Upper lobe of left lung (tissue), 4 donors: ENCODE results near the gene SLC26A2.

ENCODE experiments used
- EP300 ChIP-seq, 4 donors: sonication (generic); formaldehyde crosslinking; IDR thresholded peaks; one replicate each; pipeline ENCODE4 v1.5.1; 2017; ENCODE audit warnings: antibody characterized with exemption in 4 of 4, control low read depth in 2 of 4
- POLR2A ChIP-seq, 4 donors: fragments of 450-650 bp; IDR thresholded peaks; one replicate each; pipeline ENCODE4 v1.5.1; 2016 to 2017; ENCODE audit warnings: antibody characterized with exemption in 4 of 4, mild to moderate bottlenecking in 2 of 4
- POLR2AphosphoS5 ChIP-seq, 2 donors: sonication (generic); formaldehyde crosslinking; IDR thresholded peaks; one replicate each; pipeline ENCODE4 v1.5.1; 2017; ENCODE audit warnings: antibody characterized with exemption in 2 of 2
- TF ChIP-seq, protein P1 (sequence below), 6 experiments: fragments of 450-650 bp in 4 of 6; fragments of 200-600 bp in 2 of 6; sonication (generic) in 2 of 6; IDR thresholded peaks; one replicate each; pipeline ENCODE4 v1.5.1; 2016 to 2019; ENCODE audit warnings: antibody characterized with exemption in 6 of 6

GRCh38 chr5:149963729-149964128, 3.2 kb downstream of the SLC26A2 start:
- TF ChIP-seq, protein P1, sequence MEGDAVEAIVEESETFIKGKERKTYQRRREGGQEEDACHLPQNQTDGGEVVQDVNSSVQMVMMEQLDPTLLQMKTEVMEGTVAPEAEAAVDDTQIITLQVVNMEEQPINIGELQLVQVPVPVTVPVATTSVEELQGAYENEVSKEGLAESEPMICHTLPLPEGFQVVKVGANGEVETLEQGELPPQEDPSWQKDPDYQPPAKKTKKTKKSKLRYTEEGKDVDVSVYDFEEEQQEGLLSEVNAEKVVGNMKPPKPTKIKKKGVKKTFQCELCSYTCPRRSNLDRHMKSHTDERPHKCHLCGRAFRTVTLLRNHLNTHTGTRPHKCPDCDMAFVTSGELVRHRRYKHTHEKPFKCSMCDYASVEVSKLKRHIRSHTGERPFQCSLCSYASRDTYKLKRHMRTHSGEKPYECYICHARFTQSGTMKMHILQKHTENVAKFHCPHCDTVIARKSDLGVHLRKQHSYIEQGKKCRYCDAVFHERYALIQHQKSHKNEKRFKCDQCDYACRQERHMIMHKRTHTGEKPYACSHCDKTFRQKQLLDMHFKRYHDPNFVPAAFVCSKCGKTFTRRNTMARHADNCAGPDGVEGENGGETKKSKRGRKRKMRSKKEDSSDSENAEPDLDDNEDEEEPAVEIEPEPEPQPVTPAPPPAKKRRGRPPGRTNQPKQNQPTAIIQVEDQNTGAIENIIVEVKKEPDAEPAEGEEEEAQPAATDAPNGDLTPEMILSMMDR (IDR thresholded peaks at IDR 0.05) = no peak
- no peak for TF ChIP-seq POLR2A (IDR thresholded peaks at IDR 0.05)
- no peak for TF ChIP-seq POLR2AphosphoS5 (IDR thresholded peaks at IDR 0.05)
- TF ChIP-seq EP300 (IDR thresholded peaks at IDR 0.05) = no peak
